ENCODE data around the gene ACKR3. TPM values are rescaled to one million over a fixed set of nuclear protein-coding genes. Genes with fewer than 3 reads are reported as not detected.

Gene ACKR3
- total and polyA plus RNA-seq, 2 of the 4 experiments (the other 2 are of a cell fraction) = not detected

- ChIA-PET CTCF (no interaction called here), POLR2A (ENCODE audit: unreplicated experiment) (no interaction called here)
- dilution Hi-C loops (cut with HindIII; ENCODE audit: low sequenced_read_pairs, unreplicated experiment) = no loop called here
Observed at GRCh38 chr2:236579746-236580315, 10.2 kb downstream of the ACKR3 start.

More at GRCh38 chr2:236579746-236580315, 10.2 kb downstream of the ACKR3 start:
- Histone ChIP-seq H3K9ac (ENCODE audit: low read depth, low read length) (no peak overlapping the region), H3K9me3 (ENCODE audit: control insufficient read depth, insufficient read depth, low read length) (peaks cover 2% of the 10 kb centered on the region), H4K91ac (ENCODE audit: insufficient read depth, low read depth, low read length) (no peak overlapping the region), H2AK9ac (replicated peaks; ENCODE audit: low read depth, low read length, poor library complexity) (no peak overlapping the region), H2AK5ac (ENCODE audit: low read depth, low read length) (no peak overlapping the region), H3K36me3 (ENCODE audit: control insufficient read depth, insufficient read depth, low read length) (no peaks in the 10 kb centered on the region), H2BK15ac (ENCODE audit: low read depth, low read length) (no peak overlapping the region), H3K4me2 (ENCODE audit: low read depth, low read length) (no peak overlapping the region), H3K79me1 (ENCODE audit: low read depth in 1 of 2, low read length in 2 of 2) (no peaks in the 10 kb centered on the region), H3K27me3 (ENCODE audit: control insufficient read depth, insufficient read depth, low read length) (peaks cover 2% of the 10 kb centered on the region; the same call in 1 of the 2 replicates), H3K14ac (replicated peaks; ENCODE audit: low read depth, low read length) (no peak overlapping the region), H2BK5ac (ENCODE audit: low read depth, low read length, poor library complexity, severe bottlenecking) (no peak overlapping the region), H3K56ac (ENCODE audit: extremely low read depth, insufficient read depth, low read length) (no peak overlapping the region), H3K23ac (ENCODE audit: low read depth, low read length) (no peak overlapping the region), H2BK120ac (ENCODE audit: low read depth, low read length) (no peak overlapping the region), H4K8ac (ENCODE audit: low read depth in 2 of 2, low read length in 2 of 2) (no peak overlapping the region), H4K20me1 (ENCODE audit: insufficient read depth, low read length) (no peaks in the 10 kb centered on the region), H3K9me1 (ENCODE audit: insufficient read depth, low read length) (no peaks in the 10 kb centered on the region), H4K5ac (ENCODE audit: low read depth, low read length) (no peak overlapping the region), H2BK20ac (ENCODE audit: low read depth, low read length) (no peak overlapping the region), H3K4me3 (ENCODE audit: insufficient read depth, low read depth, low read length) (no peak overlapping the region), H3K4ac (ENCODE audit: low read depth, low read length) (no peak overlapping the region), H3K18ac (ENCODE audit: low read depth, low read length) (no peak overlapping the region), H2AFZ (replicated peaks; ENCODE audit: low read length, poor library complexity) (no peak overlapping the region), H3K27ac (ENCODE audit: insufficient read depth, low read length) (no peak overlapping the region), H3K4me1 (ENCODE audit: control insufficient read depth, insufficient read depth, low read length) (no peaks in the 10 kb centered on the region)
- DNase-seq (no peak), ATAC-seq (ENCODE audit: low read depth) (no peak)
- in situ Hi-C loops (cut with MboI; ENCODE audit: low sequenced_read_pairs) = no loop called here
- WGBS, 2 experiments (ENCODE audit: extremely low coverage in 2 of 2, insufficient read length in 1 of 2) = 39% methylated on average over 7 of the region's 9 CpGs; no CpG with 5 or more reads in 1 of the 2 experiments
- TF ChIP-seq NFE2L2 (IDR thresholded peaks at IDR 0.05; ENCODE audit: low read depth, low read length) (peak; percentile 82), CHD1 (IDR thresholded peaks at IDR 0.05; ENCODE audit: low read depth, low read length) (no peak), MAFK (IDR thresholded peaks at IDR 0.05; ENCODE audit: low read depth, low read length) (peak; percentile 49)
- BruUV-seq (replicated peaks) = no TSS peak
- intact Hi-C loops (cut with micrococcal nuclease) = no loop called here
